OCI-LY7 (cell line): ENCODE results near the gene TMEM178B.

ENCODE experiments used
- CTCF ChIP-seq: fragments of 200-600 bp; sonication (generic); conservative IDR thresholded peaks from 2 replicates; pipeline ENCODE4 v1.5.1; 2014; ENCODE audit warnings: mild to moderate bottlenecking, antibody characterized with exemption, low read length, moderate library complexity, mixed read lengths
- EZH2phosphoT487 ChIP-seq: fragments of 200-600 bp; sonication (generic); IDR thresholded peaks from 2 replicates; pipeline ENCODE4 v1.6.1; 2018; ENCODE audit warnings: low read depth, borderline replicate concordance, mild to moderate bottlenecking, mixed run types, antibody characterized with exemption, low read length, moderate library complexity, mixed read lengths

DNA sequence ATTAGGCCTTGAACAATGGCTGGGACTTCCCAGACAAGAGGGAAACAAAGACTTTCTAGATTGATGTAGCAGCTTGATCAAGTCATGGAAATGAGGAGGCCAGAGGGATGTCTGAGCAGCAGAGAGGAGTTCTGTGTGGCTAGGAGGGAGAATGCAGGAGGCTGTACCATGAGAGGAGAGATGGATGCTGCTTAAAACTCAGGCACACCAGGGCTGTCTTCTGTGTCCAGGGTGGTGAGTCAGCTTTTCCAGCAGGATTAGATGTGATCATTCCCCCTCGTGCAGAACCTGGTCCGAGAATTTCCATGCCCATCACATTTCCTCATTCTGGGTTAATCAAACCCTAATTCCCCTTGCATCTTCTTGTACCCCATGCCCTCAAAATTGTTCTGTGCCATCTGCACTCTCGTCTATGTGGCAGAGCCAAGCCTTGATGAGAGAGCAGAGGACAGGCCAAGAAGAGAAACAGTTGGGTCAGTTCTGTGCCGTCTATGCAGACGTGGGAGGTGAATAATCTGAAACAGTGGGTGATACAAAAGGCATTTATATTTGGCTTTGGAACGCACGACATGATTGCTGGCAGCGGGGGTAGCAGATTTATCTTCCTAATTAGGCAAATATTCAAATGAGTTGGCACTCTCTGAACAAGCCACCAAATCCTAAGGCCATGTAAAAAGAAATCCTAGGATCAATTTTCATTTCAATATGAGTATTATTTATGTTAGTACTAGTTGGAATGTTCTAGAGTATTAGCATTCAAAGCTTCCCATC, 160.7 kb downstream of the TMEM178B start:
- no peak for TF ChIP-seq CTCF
- no peak for TF ChIP-seq EZH2phosphoT487
